Mucosa of descending colon (tissue), 3 donors: ENCODE measurements around the gene F8. TPM values are rescaled to one million over a fixed set of nuclear protein-coding genes. Genes with fewer than 3 reads are reported as not detected.

Source experiments
- ATAC-seq: fragments of 200-7000 bp; cut with Tn5 transposase; one replicate; pipeline ENCODE4 v1.9.1; 2020; ENCODE audit warnings: mild to moderate bottlenecking, moderate library complexity
- DNase-seq, 3 donors: peaks; one replicate each; pipeline ENCODE4 v3.0.0-alpha.2; 2020
- H3K36me3 ChIP-seq: fragments of 200-600 bp; one replicate; pipeline ENCODE4 v1.8.0; 2021; ENCODE audit warnings: low read depth, mild to moderate bottlenecking
- H3K4me1 ChIP-seq: fragments of 200-600 bp; one replicate; pipeline ENCODE4 v1.8.0; 2021; ENCODE audit warnings: low read depth, mild to moderate bottlenecking
- H3K4me3 ChIP-seq: fragments of 200-600 bp; one replicate; pipeline ENCODE4 v1.8.0; 2021; ENCODE audit warnings: mild to moderate bottlenecking
- H3K9me3 ChIP-seq: fragments of 200-600 bp; one replicate; pipeline ENCODE4 v1.8.0; 2021; ENCODE audit warnings: mild to moderate bottlenecking
- CTCF ChIP-seq: fragments of 200-600 bp; IDR thresholded peaks from one replicate; pipeline ENCODE4 v1.8.0; 2022; ENCODE audit warnings: antibody characterized with exemption, mild to moderate bottlenecking
- intact Hi-C, 2 donors: fragments of 100-400 bp; cut with DNase I in 1 of 2; cut with micrococcal nuclease in 1 of 2; formaldehyde crosslinking; loops; one replicate each; pipeline versions ENCODE4 v1.11.0 to v1.11.1; 2022; cut with DNase I, micrococcal nuclease
- microRNA-seq: library from miRNA; unstranded; fragments of <30 nt; microRNA quantifications from one replicate; pipeline ENCODE4, GENCODE V29; 2019
- total RNA-seq, 3 donors: library from RNA; stranded (reverse); fragmentation: NEBNext Ultra II Directional in 2 of 3; extraction: Animal tissue kit (Norgen Biotek cat#: 25700) in 2 of 3; gene quantifications; one replicate each; pipeline versions ENCODE4 v1.2.1 to v1.2.4, GENCODE V29; 2021 to 2023
- donor health status: DM: no; HTN: no; CAD: no; lungs with moderate emphysema.
- donor health status: DM: no; HTN: no; CAD: no.
- donor health status: DM: no; HTN: yes; CAD: no.

F8 gene
- total RNA-seq, 3 donors from 2014 or later, result 2.8 to 14.0 (median 5.4) TPM

GRCh38 chrX:154791939-154792338 is 230.6 kb downstream of the F8 start:
- no peak for TF ChIP-seq CTCF
- intact Hi-C loops, result no loop called here
- Histone ChIP-seq H3K4me3 (no peak overlapping the region), H3K9me3 (no peaks in the 10 kb centered on the region), H3K36me3 (no peaks in the 10 kb centered on the region), H3K4me1 (no peaks in the 10 kb centered on the region)
- DNase-seq (no peak), ATAC-seq (no peak)

- DNase-seq (no peak), ATAC-seq (no peak)
- Histone ChIP-seq H3K36me3 (no peaks in the 10 kb centered on the region), H3K9me3 (no peaks in the 10 kb centered on the region), H3K4me1 (no peaks in the 10 kb centered on the region), H3K4me3 (no peak overlapping the region)
- intact Hi-C loops, result no loop called here
- TF ChIP-seq CTCF, result no peak
Measured at GRCh38 chrX:154791467-154791866, 231.1 kb downstream of the F8 start.

Small RNA genes within 50 kb of the gene (microRNA-seq; reads per million reads assigned to microRNA genes)
- gene MIR1184-1, result not detected

Other genes with a start within 250 kb of the F8 start
- 10 to 100 TPM; 28.9 to 38.5 (median 37.3) TPM for gene MPP1, start 217.2 kb downstream of the F8 start, total RNA-seq
- not detected for gene SMIM9, start 188.1 kb downstream of the F8 start, total RNA-seq
- 10 to 100 TPM; 27.8 to 45.8 (median 31.2) TPM for gene F8A1, start 136.4 kb downstream of the F8 start, total RNA-seq
- gene FUNDC2, start 4.1 kb upstream of the F8 start, total RNA-seq, result 10 to 100 TPM; 48.9 to 92.8 (median 53.3) TPM
- gene CMC4, start 48.4 kb upstream of the F8 start, total RNA-seq, result 1 to 10 TPM; 1.9 to 5.2 (median 4.8) TPM
- gene MTCP1, start 48.4 kb upstream of the F8 start, total RNA-seq, result 10 to 100 TPM; 11.7 to 22.3 (median 20.1) TPM
- 10 to 100 TPM; 28.5 to 35.7 (median 32.0) TPM for gene BRCC3, start 48.8 kb upstream of the F8 start, total RNA-seq
- gene VBP1, start 193.7 kb upstream of the F8 start, total RNA-seq, result 10 to 100 TPM; 27.4 to 36.7 (median 32.8) TPM
- under 1 TPM; 0.17 to 0.79 (median 0.27) TPM for gene RAB39B, start 241.8 kb upstream of the F8 start, total RNA-seq